HG02884 (cell line): ENCODE results near the gene DNAH17.

ENCODE experiments used
- ATAC-seq: cut with Tn5 transposase; IDR thresholded peaks from one replicate; pipeline ENCODE4 v1.9.1; 2021; ENCODE audit warnings: mild to moderate bottlenecking, moderate library complexity; ENCODE audit not compliant: unreplicated experiment

The DNAH17 gene

DNA sequence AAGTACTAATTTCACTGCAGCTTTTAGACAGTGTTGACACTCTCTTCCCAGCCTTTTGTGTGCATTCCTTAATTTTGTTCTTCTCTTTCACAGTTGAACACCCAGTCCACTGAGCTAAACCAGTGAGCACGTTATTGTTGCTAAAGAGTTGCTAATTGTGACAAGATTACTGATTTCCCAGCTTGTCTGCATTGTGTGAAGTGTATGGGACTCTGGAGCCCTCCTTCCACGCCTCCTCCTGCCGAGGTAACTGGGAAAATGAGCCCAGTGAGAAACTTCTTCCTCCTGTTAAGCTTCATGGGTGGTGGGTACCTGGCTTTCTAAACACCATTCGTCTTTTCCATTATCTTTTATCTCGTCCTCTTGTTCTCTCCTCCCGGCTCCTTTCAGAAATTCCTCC lies 29.8 kb upstream of the DNAH17 start:
- ATAC-seq, result no peak

DNA sequence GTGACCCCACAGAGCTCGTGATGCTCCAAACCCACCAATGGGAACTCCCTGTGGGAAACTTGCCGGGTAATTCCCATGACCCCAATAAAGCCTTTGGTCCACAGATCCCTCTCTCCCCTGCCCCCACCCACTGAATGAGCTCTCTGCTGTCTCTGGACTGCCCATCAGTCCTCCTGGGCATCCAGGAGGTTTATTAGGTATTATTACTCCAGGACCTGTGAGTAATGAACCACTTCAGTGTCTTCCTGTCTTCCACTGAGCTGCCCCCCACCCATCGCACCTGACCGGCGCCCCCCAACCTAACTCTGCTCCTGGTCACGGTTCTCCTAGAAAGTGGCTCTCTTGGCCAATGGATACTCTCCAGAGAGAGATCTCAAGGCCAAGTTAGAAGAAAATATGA lies 28.7 kb upstream of the DNAH17 start:
- no peak for ATAC-seq

DNA sequence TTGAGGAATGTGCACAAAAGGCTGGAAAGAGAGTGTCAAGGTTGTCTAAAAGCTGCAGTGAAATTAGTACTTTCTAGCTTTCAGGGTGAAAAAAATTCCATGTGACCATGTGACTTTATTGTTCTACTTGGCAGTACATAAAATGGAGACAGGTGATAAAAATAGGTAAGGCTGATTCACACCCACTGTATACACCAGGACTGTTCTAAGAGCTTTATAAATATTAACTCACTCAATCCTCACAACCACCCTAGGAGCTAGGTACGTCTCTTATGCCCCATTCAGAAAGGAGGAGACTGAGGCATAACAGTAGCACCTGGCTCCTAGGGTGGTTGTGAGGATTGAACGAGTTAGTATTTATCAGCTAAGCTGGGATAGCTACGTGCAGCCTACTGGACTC lies 28.2 kb upstream of the DNAH17 start:
- ATAC-seq, result no peak

DNA sequence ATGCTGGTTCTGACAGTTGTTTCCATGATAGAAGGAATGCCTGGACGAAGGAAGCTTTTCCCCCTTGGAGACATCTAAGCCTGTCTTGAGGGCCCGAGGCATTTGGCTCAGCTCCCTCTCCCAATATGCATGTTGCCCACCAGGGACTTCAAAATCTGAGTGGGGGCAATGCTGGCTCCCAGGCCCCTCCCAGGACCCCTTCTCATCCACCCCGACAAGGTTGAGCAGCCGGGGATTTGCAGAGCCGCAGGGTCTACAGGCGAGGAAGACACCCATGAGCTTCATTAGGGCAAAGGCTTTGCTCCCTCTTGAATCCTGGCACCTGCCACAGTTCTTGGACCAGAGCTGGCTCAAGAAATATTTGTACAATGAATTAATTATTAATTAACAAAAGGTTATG lies 25.1 kb upstream of the DNAH17 start:
- ATAC-seq, result no peak

DNA sequence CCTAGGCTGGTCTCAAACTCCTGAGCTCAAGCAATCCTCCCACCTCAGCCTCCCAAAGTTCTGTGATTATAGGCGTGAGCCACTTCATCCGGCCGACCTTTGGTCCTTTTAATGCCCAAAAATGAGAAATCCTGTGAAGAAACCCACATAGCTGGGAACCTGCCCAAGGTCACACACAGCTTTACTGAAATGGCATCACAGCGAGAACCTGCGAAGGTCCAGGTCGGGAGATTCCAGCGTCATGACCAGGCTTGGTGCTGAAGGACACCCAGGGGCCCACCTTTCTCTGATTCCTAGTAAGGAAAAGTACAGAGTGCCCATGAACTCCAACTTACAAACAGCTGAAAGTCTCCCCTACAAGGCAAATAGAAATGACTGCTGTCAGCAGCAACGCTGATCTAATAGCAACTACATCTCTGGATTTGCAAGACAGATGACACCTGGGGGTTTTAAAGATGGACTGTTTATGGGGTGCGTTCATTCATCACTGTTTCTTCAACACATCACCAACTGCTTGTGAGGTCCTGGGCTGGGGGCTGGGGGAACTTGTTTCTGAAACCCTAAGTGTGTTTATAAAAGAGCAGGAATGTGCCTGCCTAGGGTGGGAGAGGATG lies 24.5 kb upstream of the DNAH17 start:
- no peak for ATAC-seq

DNA sequence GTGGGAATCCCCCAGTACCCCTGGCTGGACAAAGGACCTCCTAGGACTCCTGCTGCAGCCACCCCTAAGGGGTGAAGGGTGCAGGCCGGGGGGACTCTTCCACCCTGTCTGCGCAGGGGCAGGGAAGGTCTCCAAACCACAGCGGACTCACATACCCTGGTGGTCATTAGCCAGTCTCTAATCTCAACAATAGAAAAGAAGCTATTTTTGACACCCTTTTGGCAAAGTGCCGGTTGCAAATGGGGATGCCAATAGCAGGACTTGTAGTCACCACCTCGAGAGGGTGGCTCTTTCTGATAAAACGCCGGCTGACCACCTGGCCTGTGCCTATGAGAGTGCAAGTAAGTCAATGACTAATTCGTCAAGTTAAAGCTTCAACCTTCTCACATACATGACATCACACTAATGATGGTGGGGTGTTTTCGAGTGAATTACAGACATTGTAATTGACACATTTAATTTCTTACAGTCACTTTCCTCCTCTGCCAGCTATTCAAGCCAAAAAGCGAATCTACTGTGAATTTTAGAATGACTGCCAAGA lies 23.1 kb upstream of the DNAH17 start:
- no peak for ATAC-seq

DNA sequence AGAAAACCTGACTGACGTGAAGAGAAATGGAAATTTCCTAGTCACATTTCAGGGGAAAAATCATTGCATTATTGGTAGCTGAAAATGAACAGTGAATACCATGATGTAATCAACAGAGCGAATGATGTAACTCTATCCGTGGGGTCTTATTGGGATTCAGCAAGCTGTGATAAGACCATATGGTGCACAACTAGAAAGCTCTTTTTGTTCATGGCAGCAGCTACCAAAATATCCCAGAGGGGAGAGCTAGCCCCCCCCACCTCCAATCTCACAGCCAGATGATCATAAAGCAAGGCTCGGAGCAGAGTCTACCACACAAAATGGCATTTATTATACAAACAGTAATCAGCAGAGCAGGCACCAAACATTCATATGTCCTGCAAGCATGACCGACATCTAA lies 22.2 kb upstream of the DNAH17 start:
- no peak for ATAC-seq

DNA sequence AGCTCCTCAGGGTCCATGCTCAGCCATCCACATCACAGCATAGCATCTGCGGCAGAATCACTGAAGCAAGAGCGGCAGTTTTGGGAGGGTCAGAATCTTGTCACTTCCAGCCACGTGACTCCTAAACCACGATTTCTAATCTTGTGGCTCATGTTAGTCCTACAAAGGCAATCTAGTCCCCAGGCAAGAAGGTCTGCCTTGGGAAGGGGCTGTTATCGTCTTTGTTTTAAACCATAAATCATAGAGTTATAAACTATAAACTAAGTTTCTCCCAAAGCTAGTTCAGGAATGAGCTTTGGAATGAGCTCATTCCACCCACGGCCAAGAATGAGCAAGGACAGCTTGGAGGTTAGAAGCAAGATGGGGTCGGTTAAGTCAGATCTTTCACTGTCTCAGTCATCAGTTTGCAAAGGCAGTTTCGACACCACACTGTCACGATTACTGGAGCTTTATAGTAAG lies 20.8 kb upstream of the DNAH17 start:
- no peak for ATAC-seq

DNA sequence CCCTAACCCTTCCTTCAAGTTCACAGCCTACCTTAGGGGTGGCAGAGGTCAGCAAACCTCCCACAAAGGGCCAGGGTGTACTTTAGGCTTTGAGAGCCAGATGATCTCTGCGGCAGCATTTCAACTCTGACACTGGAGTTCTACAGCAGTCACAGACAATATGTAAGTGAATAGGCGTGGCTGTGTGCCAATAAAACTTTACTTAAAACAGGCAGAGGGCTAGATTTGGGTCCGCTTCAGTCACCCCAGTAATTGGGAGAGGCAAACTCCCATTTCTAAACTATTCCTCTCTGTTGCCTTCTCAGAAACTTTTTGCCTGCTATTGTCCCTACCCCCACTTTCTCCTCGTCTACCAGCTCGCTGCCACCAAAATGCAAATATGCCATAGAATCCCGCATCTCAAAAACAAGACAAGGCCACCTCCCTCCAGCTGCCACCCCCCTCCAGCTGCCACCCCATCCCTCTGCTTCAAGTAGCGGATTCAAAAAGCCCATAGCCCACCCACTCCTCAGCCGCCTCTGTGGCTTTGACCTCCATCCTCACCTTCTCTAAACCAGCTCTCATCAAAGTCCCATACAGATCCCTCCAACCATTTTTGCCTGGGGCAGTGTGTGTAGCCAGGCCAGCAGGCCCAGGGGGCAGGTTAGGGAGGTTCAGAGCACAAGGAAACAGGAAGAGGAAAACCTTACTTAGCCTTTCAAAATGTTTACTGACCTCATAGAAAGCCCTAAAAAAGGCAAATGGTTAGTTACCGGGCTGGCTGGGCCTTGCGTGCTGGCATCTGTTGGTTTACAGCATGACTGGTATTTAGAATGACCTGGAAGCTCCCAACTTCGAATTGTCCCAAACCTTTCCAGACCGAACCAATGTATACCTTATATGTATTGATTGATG lies 19.9 kb upstream of the DNAH17 start:
- ATAC-seq, result no peak

DNA sequence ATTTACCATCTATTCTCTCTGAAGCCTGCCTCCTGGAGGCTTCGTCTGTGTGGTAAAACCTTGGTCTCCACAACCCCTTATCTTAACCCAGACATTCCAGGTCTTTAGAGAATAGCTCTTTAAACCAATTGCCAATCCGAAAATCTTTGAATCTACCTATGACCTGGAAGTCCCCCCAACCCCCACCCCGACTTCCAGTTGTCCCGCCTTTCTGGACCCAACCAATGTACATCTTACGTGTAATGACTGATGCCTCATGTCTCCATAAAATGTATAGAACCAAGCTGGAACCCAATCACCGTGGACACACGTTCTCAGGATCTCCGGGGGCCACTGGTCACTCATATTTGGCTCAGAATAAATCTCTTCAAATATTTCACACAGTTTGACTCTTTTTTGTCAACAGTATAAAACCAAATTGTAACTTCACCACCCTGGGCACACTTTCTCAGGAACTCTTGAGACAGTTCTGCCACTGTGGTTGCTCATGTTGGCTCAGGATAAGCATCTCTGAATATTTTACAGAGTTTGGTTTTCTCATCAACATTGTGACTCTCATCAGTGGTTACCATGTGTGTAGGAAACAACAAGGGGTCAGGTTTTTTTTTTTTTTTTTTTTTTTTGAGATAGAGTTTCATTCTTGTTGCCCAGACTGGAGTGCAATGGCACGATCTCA lies 18.1 kb upstream of the DNAH17 start:
- ATAC-seq, result no peak

DNA sequence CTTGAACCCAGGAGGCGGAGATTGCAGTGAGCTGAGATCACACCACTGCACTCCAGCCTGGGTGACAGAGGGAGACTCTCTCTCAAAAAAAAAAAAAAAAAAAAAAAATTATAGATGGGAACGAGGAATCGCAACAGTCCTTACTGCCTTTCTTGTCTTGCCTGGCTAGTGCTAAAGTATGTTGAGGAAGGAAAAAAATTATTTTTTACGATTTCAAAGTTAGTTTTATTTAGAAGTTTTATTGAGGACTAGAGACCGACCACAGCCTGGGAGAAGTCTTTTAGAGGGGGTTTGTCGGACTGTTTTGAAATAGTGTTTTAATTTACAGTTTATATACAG lies 15.8 kb upstream of the DNAH17 start:
- no peak for ATAC-seq

DNA sequence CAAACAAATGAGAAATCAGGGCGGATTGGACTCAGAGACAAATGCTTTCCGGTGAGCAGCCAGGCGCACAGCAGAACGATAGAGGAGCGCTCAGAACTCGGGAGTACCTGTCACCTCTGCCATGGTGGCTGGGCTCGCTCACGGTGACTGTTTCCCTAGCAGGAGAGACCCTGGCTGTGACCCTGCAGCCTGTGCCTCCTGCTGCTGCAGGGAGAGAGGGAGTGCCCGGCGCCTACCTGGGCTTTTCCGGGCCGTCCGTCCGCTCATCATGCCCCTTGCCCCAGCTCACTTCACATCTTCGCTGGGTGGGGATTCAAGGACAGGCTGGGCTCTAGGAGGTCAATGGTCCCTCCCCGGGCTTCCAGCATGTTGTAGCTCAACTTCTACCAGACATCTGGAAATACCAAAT lies 14.1 kb upstream of the DNAH17 start:
- ATAC-seq, result no peak

DNA sequence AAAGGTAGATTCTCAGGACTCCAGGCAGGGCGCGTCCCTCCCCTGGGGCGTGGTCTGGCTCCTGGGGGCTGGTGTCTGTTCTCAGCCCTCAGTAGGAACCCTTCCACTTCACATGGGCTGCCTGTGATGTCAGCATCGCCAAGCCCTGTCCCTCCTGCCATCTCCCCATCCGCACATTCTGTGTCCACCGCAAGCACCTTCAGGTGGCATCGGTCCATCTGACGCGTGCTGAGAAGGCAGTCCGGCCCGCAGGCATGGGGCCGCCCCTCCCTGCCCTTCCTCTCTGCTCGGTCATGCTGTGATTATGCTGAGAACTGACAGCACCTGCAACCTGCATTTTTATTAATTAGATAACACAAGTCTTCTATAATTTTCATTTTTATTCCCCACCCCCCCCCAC lies 12.7 kb upstream of the DNAH17 start:
- ATAC-seq, result no peak

DNA sequence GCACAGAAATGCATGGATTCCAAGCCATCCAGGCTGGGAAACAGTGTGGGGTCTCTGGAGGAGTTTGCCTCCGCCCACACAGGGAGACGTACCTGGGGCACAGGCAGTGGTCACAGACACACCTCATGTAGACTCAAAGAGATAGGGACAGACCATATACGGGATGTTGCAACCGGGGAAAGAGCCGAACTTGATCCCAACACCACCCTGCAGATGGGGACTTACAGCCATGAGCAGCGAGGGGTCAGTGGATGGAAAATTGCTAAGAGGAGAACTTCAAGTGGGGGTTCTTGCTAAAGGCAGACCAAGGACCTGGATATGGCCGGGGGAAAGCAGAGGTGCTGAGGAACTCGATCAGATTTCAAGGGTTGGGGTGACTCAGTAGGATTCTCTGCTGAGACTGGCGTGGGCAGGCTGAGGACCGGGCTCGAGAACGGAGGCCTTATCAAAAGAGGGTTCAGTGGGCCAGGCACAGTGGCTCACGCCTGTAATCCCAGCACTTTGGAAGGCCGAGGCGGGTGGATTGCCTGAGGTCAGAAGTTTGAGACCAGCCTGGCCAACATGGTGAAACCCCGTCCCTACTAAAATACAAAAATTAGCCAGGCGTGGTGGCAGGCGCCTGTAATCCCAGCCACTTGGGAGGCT lies 12.0 kb upstream of the DNAH17 start:
- no peak for ATAC-seq

DNA sequence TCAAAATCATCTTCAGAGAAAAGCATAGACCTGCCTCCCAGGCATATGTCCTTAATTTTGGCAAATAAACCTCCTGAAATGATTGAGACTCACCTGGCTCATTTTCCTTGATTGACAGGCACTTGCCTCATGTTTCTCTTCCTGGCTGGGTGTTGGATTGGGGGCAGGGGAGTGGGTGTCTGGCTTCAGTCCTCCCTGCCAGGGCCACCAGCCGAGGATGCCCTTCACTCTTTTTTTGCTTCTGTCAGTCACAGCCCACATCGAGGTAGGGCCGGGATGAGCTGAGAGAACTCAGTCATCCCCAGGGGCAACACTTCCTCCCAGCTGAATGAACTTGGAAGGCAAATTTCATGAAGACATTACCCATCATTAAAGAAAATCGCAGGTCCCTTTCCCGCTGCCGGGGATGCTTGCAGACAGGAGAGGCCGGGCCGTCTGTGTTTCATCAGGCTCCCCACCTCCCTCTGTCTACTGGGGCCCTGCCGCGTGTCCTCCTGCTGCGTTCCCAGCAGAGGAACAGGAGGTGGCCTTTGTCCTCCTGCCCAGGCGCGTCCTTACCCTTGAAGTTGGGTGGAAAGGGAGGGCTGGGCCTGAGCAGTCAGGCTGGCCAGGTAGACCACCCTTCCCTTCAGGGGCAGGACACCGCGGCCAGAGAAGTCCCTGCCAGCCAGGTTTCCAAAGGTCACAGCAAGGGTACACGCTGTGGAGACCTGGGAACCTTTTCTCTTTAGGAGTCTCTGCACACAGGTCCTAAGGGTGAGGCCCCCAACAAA lies 11.2 kb upstream of the DNAH17 start:
- no peak for ATAC-seq

DNA sequence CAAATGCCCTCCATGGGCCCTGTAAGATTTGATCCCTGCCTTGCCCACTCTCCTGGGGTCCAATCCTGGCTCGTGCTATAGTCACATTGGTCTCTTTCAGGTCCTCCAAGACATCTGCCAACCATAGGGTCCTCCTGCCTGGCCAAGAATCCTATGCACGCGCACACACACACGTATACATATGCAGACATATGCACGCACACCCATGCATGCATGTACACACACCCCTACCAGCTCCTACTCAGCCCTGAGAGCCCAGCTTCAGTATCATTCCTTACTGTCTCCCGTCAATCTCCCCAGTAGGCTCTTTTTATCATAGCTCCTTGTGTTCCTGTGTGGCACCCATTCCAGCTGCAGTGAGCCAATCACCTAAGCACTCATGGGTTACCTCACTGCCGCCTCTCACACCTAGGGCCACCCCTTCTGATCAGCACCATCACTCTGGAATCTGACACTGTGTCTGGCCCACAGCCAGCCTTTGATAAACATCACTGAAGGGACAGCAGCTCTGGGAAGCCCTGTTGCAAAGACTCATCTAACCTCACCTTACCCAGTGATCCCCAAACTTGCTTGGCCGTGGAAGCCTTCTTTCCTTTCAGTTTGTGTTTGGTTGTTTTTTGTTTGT lies 7.9 kb upstream of the DNAH17 start:
- no peak for ATAC-seq

DNA sequence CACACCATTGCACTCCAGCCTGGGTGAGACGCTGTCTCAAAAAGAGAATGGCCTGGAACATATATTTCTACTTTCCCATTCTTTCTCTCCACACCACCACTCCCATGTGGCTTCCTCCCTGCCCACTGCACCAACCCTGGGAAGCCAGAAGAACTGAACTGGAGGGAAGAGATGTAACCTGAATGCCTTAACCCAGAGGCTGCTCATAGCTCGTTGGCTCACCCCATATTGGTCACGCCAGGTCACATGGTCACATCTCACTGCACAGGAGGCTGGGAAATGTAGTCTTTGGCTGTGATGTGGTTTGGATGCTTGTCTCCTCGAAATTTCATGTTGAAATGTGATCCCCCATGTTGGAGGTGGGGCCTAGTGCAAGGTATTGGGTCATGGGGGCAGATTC lies 5.9 kb upstream of the DNAH17 start:
- no peak for ATAC-seq

DNA sequence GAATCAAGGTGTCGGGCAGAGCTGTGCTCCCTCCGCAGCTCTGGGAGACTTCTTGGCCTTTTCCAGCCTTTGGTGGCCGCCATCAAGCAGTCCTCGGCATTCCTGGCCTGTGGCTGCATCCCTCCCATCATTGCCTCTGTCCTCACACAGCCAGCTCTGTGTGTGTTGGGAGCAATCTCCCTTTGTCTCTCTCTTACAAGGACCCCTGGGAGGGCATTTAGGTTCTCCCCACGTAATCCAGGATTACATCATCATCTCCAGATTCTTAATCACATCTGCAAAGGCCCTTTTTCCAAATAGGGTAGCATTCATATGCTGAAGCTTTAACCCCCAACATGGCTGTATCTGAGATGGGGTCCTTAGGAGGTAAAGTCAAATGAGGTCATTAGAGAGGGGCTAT lies 4.1 kb upstream of the DNAH17 start:
- ATAC-seq, result no peak

DNA sequence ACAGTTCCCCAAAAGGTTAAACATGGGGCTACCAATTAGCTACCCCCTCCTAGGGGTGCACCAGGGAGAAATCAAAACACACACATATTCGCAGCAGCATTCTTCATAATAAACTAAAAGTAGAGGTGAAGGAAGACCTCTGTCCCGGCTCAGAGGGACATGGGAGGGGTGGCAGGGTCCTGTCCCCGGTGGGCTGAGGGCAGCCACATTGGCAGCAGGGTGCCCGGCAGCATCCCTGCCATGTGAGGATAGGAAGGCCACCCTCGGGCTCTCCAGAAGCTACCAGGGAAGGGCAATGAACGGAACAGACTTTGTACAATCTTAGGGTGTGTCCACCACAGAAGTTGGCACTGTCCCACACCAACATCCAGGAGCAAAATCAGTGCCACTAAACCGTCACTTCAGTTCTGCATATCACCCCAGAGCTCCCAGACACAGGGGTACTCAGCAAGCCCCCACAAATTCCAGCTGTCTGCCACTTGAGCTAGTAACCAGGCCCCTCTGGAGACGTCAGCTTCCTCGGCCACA lies 3.1 kb upstream of the DNAH17 start:
- no peak for ATAC-seq
